ENCODE results near the gene SLC9A7.

The SLC9A7 gene

GRCh38 chrX:46722742-46723568 is 36.0 kb downstream of the SLC9A7 start:
- no peak overlapping the region for H2AFZ ChIP-seq (ENCODE audit: low read length)
- H3K9me2 ChIP-seq (replicated peaks; ENCODE audit: low read depth, low read length): no peaks in the 10 kb centered on the region
- no peaks in the 10 kb centered on the region for H3K79me2 ChIP-seq (ENCODE audit: insufficient read depth, low read length)
- TF ChIP-seq EZH2phosphoT487 (IDR thresholded peaks at IDR 0.05; ENCODE audit: borderline replicate concordance): no peak
- no peak for TF ChIP-seq CTCF (conservative IDR thresholded peaks at IDR 0.05; ENCODE audit: low read length)
- no peak overlapping the region for H3K4me3 ChIP-seq (ENCODE audit: low read length, poor library complexity, severe bottlenecking)
- H3K36me3 ChIP-seq (ENCODE audit: insufficient read depth, low read length): no peaks in the 10 kb centered on the region
- no peaks in the 10 kb centered on the region for H4K20me1 ChIP-seq (ENCODE audit: insufficient read depth, low read length, poor library complexity, severe bottlenecking)
- no peak overlapping the region for H3K9ac ChIP-seq (ENCODE audit: low read depth, low read length, poor library complexity, severe bottlenecking)
- no peaks in the 10 kb centered on the region for H3K27me3 ChIP-seq (ENCODE audit: insufficient read depth, low read length, poor library complexity, severe bottlenecking)
- no peaks in the 10 kb centered on the region for H3K9me3 ChIP-seq (ENCODE audit: insufficient read depth, low read depth, low read length)
- no peak overlapping the region for H3K4me2 ChIP-seq (ENCODE audit: low read depth, low read length, poor library complexity, severe bottlenecking)
- no peaks in the 10 kb centered on the region for H3F3A ChIP-seq (ENCODE audit: low read depth)
- no peaks in the 10 kb centered on the region for H3K4me1 ChIP-seq (ENCODE audit: insufficient read depth, low read length, poor library complexity, severe bottlenecking)

GRCh38 chrX:46716796-46717195 is 42.1 kb downstream of the SLC9A7 start:
- no peak overlapping the region for H3K9ac ChIP-seq (ENCODE audit: low read depth, low read length, poor library complexity, severe bottlenecking)
- H3K4me3 ChIP-seq (ENCODE audit: low read length, poor library complexity, severe bottlenecking): no peak overlapping the region
- H3K9me3 ChIP-seq (ENCODE audit: insufficient read depth, low read depth, low read length): no peaks in the 10 kb centered on the region
- H3K4me1 ChIP-seq (ENCODE audit: insufficient read depth, low read length, poor library complexity, severe bottlenecking): peaks cover 18% of the 10 kb centered on the region
- H4K20me1 ChIP-seq (ENCODE audit: insufficient read depth, low read length, poor library complexity, severe bottlenecking): no peaks in the 10 kb centered on the region
- H3K36me3 ChIP-seq (ENCODE audit: insufficient read depth, low read length): no peaks in the 10 kb centered on the region
- no peaks in the 10 kb centered on the region for H3K9me2 ChIP-seq (replicated peaks; ENCODE audit: low read depth, low read length)
- H3F3A ChIP-seq (ENCODE audit: low read depth): no peaks in the 10 kb centered on the region
- no peaks in the 10 kb centered on the region for H3K79me2 ChIP-seq (ENCODE audit: insufficient read depth, low read length)
- no peaks in the 10 kb centered on the region for H3K27me3 ChIP-seq (ENCODE audit: insufficient read depth, low read length, poor library complexity, severe bottlenecking)
- no peak overlapping the region for H3K4me2 ChIP-seq (ENCODE audit: low read depth, low read length, poor library complexity, severe bottlenecking)
- no peak overlapping the region for H2AFZ ChIP-seq (ENCODE audit: low read length)
- TF ChIP-seq CTCF (conservative IDR thresholded peaks at IDR 0.05; ENCODE audit: low read length) (no peak), EZH2phosphoT487 (IDR thresholded peaks at IDR 0.05; ENCODE audit: borderline replicate concordance) (no peak)

GRCh38 chrX:46715997-46716396 is 42.9 kb downstream of the SLC9A7 start:
- H3K27me3 ChIP-seq (ENCODE audit: insufficient read depth, low read length, poor library complexity, severe bottlenecking): no peaks in the 10 kb centered on the region
- H3K4me3 ChIP-seq (ENCODE audit: low read length, poor library complexity, severe bottlenecking): no peak overlapping the region
- no peaks in the 10 kb centered on the region for H3K79me2 ChIP-seq (ENCODE audit: insufficient read depth, low read length)
- H3K9me3 ChIP-seq (ENCODE audit: insufficient read depth, low read depth, low read length): no peaks in the 10 kb centered on the region
- H3F3A ChIP-seq (ENCODE audit: low read depth): no peaks in the 10 kb centered on the region
- no peaks in the 10 kb centered on the region for H3K9me2 ChIP-seq (replicated peaks; ENCODE audit: low read depth, low read length)
- H3K9ac ChIP-seq (ENCODE audit: low read depth, low read length, poor library complexity, severe bottlenecking): no peak overlapping the region
- no peaks in the 10 kb centered on the region for H3K36me3 ChIP-seq (ENCODE audit: insufficient read depth, low read length)
- no peak overlapping the region for H2AFZ ChIP-seq (ENCODE audit: low read length)
- TF ChIP-seq EZH2phosphoT487 (IDR thresholded peaks at IDR 0.05; ENCODE audit: borderline replicate concordance) (no peak), CTCF (conservative IDR thresholded peaks at IDR 0.05; ENCODE audit: low read length) (no peak)
- peaks cover 18% of the 10 kb centered on the region for H3K4me1 ChIP-seq (ENCODE audit: insufficient read depth, low read length, poor library complexity, severe bottlenecking)
- H3K4me2 ChIP-seq (ENCODE audit: low read depth, low read length, poor library complexity, severe bottlenecking): no peak overlapping the region
- no peaks in the 10 kb centered on the region for H4K20me1 ChIP-seq (ENCODE audit: insufficient read depth, low read length, poor library complexity, severe bottlenecking)

Measured in Loucy (cell line).